ENCODE data around the gene TEAD2. TPM values are rescaled to one million over a fixed set of nuclear protein-coding genes. Genes with fewer than 3 reads are reported as not detected.
"Not testable (repeated sequence)": the region's sequence is repeated elsewhere in the genome, so short reads cannot be mapped to it uniquely, and the experiment has no call there.

The TEAD2 gene
- total and polyA plus RNA-seq, 7 donors: 9.7 to 24.1 (median 15.0) TPM

- DNase-seq: no peak
- H3K9me3 ChIP-seq: peaks cover 12% of the 10 kb centered on the region
- no peak for TF ChIP-seq CTCF (IDR thresholded peaks at IDR 0.05)
- H3K36me3 ChIP-seq (ENCODE audit: insufficient read depth in 1 of 2, low read depth in 1 of 2): no peaks in the 10 kb centered on the region
- no peaks in the 10 kb centered on the region for H3K4me1 ChIP-seq
- intact Hi-C loops (cut with DNase I): no loop called here
- H3K27ac ChIP-seq: no peak overlapping the region
- H3K27me3 ChIP-seq (ENCODE audit: insufficient read depth in 3 of 3, low read length in 2 of 3): no peaks in the 10 kb centered on the region
- ATAC-seq: no peak
- H3K4me3 ChIP-seq: no peak overlapping the region
Observed at GRCh38 chr19:49318296-49318695, 43.9 kb downstream of the TEAD2 start.

- TF ChIP-seq CTCF (IDR thresholded peaks at IDR 0.05): no peak
- ATAC-seq: no peak
- Histone ChIP-seq H3K4me1 (no peaks in the 10 kb centered on the region), H3K4me3 (no peak overlapping the region), H3K27me3 (ENCODE audit: insufficient read depth in 3 of 3, low read length in 2 of 3) (no peaks in the 10 kb centered on the region), H3K27ac (no peak overlapping the region), H3K36me3 (ENCODE audit: insufficient read depth in 1 of 2, low read depth in 1 of 2) (no peaks in the 10 kb centered on the region), H3K9me3 (peaks cover 10% of the 10 kb centered on the region)
- DNase-seq: no peak
- intact Hi-C loops (cut with DNase I): no loop called here
Observed at GRCh38 chr19:49316284-49316683, 45.9 kb downstream of the TEAD2 start.

- Histone ChIP-seq H3K4me3 (no peak overlapping the region), H3K4me1 (no peaks in the 10 kb centered on the region), H3K36me3 (ENCODE audit: insufficient read depth in 1 of 2, low read depth in 1 of 2) (peaks cover 0 to 4% of the 10 kb centered on the region in 2 donors), H3K9me3 (peaks cover 3% of the 10 kb centered on the region), H3K27ac (no peak overlapping the region), H3K27me3 (ENCODE audit: insufficient read depth in 3 of 3, low read length in 2 of 3) (no peaks in the 10 kb centered on the region)
- TF ChIP-seq CTCF (IDR thresholded peaks at IDR 0.05): no peak
- intact Hi-C loops (cut with DNase I): no loop called here
- no peak for ATAC-seq
- no peak for DNase-seq
- WGBS, 3 donors: 39 to 47% (median 43%) methylated on average over 1 of the region's 1 CpG
Observed at GRCh38 chr19:49315111-49315510, 47.1 kb downstream of the TEAD2 start.

- peaks cover 0 to 4% of the 10 kb centered on the region in 2 donors for H3K36me3 ChIP-seq (ENCODE audit: insufficient read depth in 1 of 2, low read depth in 1 of 2)
- WGBS, 3 donors: 89 to 92% (median 91%) methylated on average over 6 of the region's 6 CpGs
Observed at GRCh38 chr19:49309087-49309486, 53.1 kb downstream of the TEAD2 start.

GRCh38 chr19:49306734-49307133 lies 55.5 kb downstream of the TEAD2 start:
- intact Hi-C loops (cut with DNase I); ATAC-seq; H3K4me3 ChIP-seq; H3K27me3 ChIP-seq (ENCODE audit: insufficient read depth in 3 of 3, low read length in 2 of 3); H3K36me3 ChIP-seq (ENCODE audit: insufficient read depth in 1 of 2, low read depth in 1 of 2); H3K9me3 ChIP-seq; H3K27ac ChIP-seq; H3K4me1 ChIP-seq; DNase-seq: not testable (repeated sequence)
- whole genome bisulfite sequencing, 3 donors: 72 to 80% (median 75%) methylated on average over 7 of the region's 7 CpGs

More at GRCh38 chr19:49309087-49309486, 53.1 kb downstream of the TEAD2 start:
- Histone ChIP-seq H3K4me1 (no peaks in the 10 kb centered on the region), H3K9me3 (no peaks in the 10 kb centered on the region), H3K4me3 (no peak overlapping the region), H3K27ac (no peak overlapping the region), H3K27me3 (ENCODE audit: insufficient read depth in 3 of 3, low read length in 2 of 3) (no peaks in the 10 kb centered on the region)
- DNase-seq (no peak), ATAC-seq (no peak)
- TF ChIP-seq CTCF (IDR thresholded peaks at IDR 0.05): no peak
- intact Hi-C loops (cut with DNase I): no loop called here

All from psoas muscle (tissue), 8 donors.